SW 1271 (cell line): ENCODE results near the gene TRIM44.
"Not testable (repeated sequence)": the region's sequence is repeated elsewhere in the genome, so short reads cannot be mapped to it uniquely, and the experiment has no call there.

Experiments
- DNase-seq, 2 experiments: peaks; one replicate each; lab custom pipeline; 2025; lab: John Stamatoyannopoulos, UW

The TRIM44 gene

GRCh38 chr11:35751664-35752061 is 89.1 kb downstream of the TRIM44 start:
- no peak for DNase-seq

- no peak for DNase-seq
Observed at GRCh38 chr11:35752115-35752514, 89.5 kb downstream of the TRIM44 start.

GRCh38 chr11:35753573-35753972 is 91.0 kb downstream of the TRIM44 start:
- DNase-seq, result not testable (repeated sequence)

GRCh38 chr11:35759951-35760350 is 97.4 kb downstream of the TRIM44 start:
- DNase-seq, result not testable (repeated sequence)

- DNase-seq, result no peak
Observed at GRCh38 chr11:35761899-35762298, 99.3 kb downstream of the TRIM44 start.

- DNase-seq, result no peak
Observed at GRCh38 chr11:35763301-35763700, 100.7 kb downstream of the TRIM44 start.

- no peak for DNase-seq
Observed at GRCh38 chr11:35763765-35764164, 101.2 kb downstream of the TRIM44 start.

GRCh38 chr11:35764417-35764816 is 101.8 kb downstream of the TRIM44 start:
- DNase-seq, result no peak

- no peak for DNase-seq
Observed at GRCh38 chr11:35765211-35765610, 102.6 kb downstream of the TRIM44 start.

- DNase-seq, result no peak
Observed at GRCh38 chr11:35766651-35767050, 104.1 kb downstream of the TRIM44 start.

- DNase-seq, result not testable (repeated sequence)
Observed at GRCh38 chr11:35770425-35770824, 107.8 kb downstream of the TRIM44 start.

- no peak for DNase-seq
Observed at GRCh38 chr11:35771722-35772121, 109.1 kb downstream of the TRIM44 start.

GRCh38 chr11:35777241-35777640 is 114.7 kb downstream of the TRIM44 start:
- not testable (repeated sequence) for DNase-seq

GRCh38 chr11:35778943-35779342 is 116.4 kb downstream of the TRIM44 start:
- not testable (repeated sequence) for DNase-seq

GRCh38 chr11:35779409-35779808 is 116.8 kb downstream of the TRIM44 start:
- no peak for DNase-seq

GRCh38 chr11:35780951-35781860 is 118.6 kb downstream of the TRIM44 start:
- DNase-seq, result no peak

- DNase-seq, result no peak
Observed at GRCh38 chr11:35781861-35782470, 119.4 kb downstream of the TRIM44 start.

- DNase-seq, result no peak
Observed at GRCh38 chr11:35783809-35784208, 121.2 kb downstream of the TRIM44 start.

- DNase-seq, result no peak
Observed at GRCh38 chr11:35784699-35785098, 122.1 kb downstream of the TRIM44 start.

GRCh38 chr11:35785287-35786167 is 123.0 kb downstream of the TRIM44 start:
- DNase-seq, result no peak

- no peak for DNase-seq
Observed at GRCh38 chr11:35786188-35786587, 123.6 kb downstream of the TRIM44 start.

- no peak for DNase-seq
Observed at GRCh38 chr11:35787013-35787504, 124.5 kb downstream of the TRIM44 start.
